Body of pancreas (tissue), 4 donors: ENCODE measurements around the gene FBXO38.

Experiments used
- POLR2A ChIP-seq, 3 donors: fragments of 450-650 bp; IDR thresholded peaks; one replicate each; pipeline ENCODE4 v1.6.1; 2016; ENCODE audit warnings: antibody characterized with exemption in 3 of 3, mild to moderate bottlenecking in 2 of 3
- TF ChIP-seq, protein P1 (sequence below), 7 experiments: fragments of 450-650 bp in 4 of 7; fragments of 200-600 bp in 3 of 7; sonication (generic) in 3 of 7; IDR thresholded peaks; one replicate each; pipeline ENCODE4 v1.5.1; 2016 to 2019; ENCODE audit warnings: antibody characterized with exemption in 7 of 7

DNA sequence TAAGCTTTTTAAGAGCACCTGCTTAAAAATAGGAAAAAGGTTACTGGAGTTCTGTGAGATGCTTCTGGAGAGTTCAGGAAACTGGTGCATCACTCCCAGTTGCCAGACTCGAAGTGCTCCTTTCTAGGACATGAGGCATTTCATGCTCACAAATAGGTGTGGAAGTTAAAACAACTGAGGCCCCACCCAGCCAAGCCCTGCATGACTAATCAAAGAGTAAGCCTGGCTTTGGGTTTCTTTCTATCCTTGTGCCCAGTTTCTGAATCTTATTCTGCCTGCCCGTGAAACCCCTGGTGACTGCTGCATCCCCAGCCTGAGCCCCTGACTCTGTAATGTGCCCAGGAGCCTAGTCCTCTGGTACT lies 40.7 kb upstream of the FBXO38 start:
- TF ChIP-seq, protein P1, sequence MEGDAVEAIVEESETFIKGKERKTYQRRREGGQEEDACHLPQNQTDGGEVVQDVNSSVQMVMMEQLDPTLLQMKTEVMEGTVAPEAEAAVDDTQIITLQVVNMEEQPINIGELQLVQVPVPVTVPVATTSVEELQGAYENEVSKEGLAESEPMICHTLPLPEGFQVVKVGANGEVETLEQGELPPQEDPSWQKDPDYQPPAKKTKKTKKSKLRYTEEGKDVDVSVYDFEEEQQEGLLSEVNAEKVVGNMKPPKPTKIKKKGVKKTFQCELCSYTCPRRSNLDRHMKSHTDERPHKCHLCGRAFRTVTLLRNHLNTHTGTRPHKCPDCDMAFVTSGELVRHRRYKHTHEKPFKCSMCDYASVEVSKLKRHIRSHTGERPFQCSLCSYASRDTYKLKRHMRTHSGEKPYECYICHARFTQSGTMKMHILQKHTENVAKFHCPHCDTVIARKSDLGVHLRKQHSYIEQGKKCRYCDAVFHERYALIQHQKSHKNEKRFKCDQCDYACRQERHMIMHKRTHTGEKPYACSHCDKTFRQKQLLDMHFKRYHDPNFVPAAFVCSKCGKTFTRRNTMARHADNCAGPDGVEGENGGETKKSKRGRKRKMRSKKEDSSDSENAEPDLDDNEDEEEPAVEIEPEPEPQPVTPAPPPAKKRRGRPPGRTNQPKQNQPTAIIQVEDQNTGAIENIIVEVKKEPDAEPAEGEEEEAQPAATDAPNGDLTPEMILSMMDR (IDR thresholded peaks at IDR 0.05): no peak
- no peak for TF ChIP-seq POLR2A (IDR thresholded peaks at IDR 0.05)
